B cell (primary cell): ENCODE results near the gene NR6A1. TPM values are rescaled to one million over a fixed set of nuclear protein-coding genes. Genes with fewer than 3 reads are reported as not detected.

Source experiments
- ATAC-seq: fragments of 200-7000 bp; cut with Tn5 transposase; one replicate; pipeline ENCODE4 v1.10.0; 2021; ENCODE audit warnings: low read depth, mild to moderate bottlenecking, moderate number of reproducible peaks, moderate library complexity
- CTCF ChIA-PET: fragments of 350-600 bp; sonication (Branson Sonifier 250); formaldehyde crosslinking; loops from one replicate; lab custom pipeline; 2021; ENCODE audit warnings: antibody characterized with exemption, inconsistent platforms; lab: Charles Lee
- POLR2A ChIA-PET: fragments of 350-600 bp; sonication (Branson Sonifier 250); formaldehyde crosslinking; loops from one replicate; lab custom pipeline; 2021; ENCODE audit warnings: antibody characterized with exemption; lab: Charles Lee
- DNase-seq: peaks from one replicate; pipeline ENCODE4 v3.0.0; 2013
- H2AFZ ChIP-seq: 2 replicates; pipeline ENCODE4 v1.6.1; 2012; ENCODE audit warnings: mild to moderate bottlenecking, low read depth, low read length; ENCODE audit not compliant: insufficient read depth, poor library complexity, severe bottlenecking
- H3K27ac ChIP-seq, 2 donors: 1 replicate in 1 of 2; 2 replicates in 1 of 2; pipeline ENCODE4 v1.5.1; 2012 to 2013; ENCODE audit warnings: low read length in 2 of 2, mild to moderate bottlenecking in 2 of 2, moderate library complexity in 1 of 2
- H3K27me3 ChIP-seq, 4 experiments: fragments of 200-600 bp in 1 of 4; sonication (generic) in 1 of 4; replicated peaks in 1 of 4; 1 replicate in 2 of 4; 2 replicates in 2 of 4; pipeline versions ENCODE4 v1.6.1 to v1.7.0; 2013 to 2016; ENCODE audit warnings: low read length in 3 of 4, mild to moderate bottlenecking in 2 of 4, mixed read lengths in 1 of 4, moderate library complexity in 1 of 4; ENCODE audit not compliant: insufficient read depth in 4 of 4, control insufficient read depth in 3 of 4; ENCODE audit errors: control extremely low read depth in 1 of 4
- H3K36me3 ChIP-seq, 2 experiments: replicated peaks in 1 of 2; 1 replicate in 1 of 2; 2 replicates in 1 of 2; pipeline versions ENCODE4 v1.6.1 to v1.7.1; 2013; ENCODE audit warnings: low read length in 1 of 2; ENCODE audit not compliant: insufficient read depth in 2 of 2, control insufficient read depth in 1 of 2; ENCODE audit errors: control extremely low read depth in 1 of 2, extremely low read depth in 1 of 2
- H3K4me1 ChIP-seq, 2 donors: fragments of 200-600 bp in 1 of 2; sonication (generic) in 1 of 2; 1 replicate in 1 of 2; 2 replicates in 1 of 2; pipeline versions ENCODE4 v1.5.1 to v1.6.1; 2013 to 2017; ENCODE audit warnings: low read length in 2 of 2; ENCODE audit not compliant: control insufficient read depth in 2 of 2, insufficient read depth in 2 of 2
- H3K4me2 ChIP-seq: replicated peaks from 2 replicates; pipeline ENCODE3; 2012; ENCODE audit warnings: mild to moderate bottlenecking, low read depth, low read length; ENCODE audit not compliant: poor library complexity, severe bottlenecking
- H3K4me3 ChIP-seq, 5 experiments: fragments of 200-600 bp in 1 of 5; sonication (generic) in 1 of 5; 1 replicate in 3 of 5; 2 replicates in 2 of 5; pipeline versions ENCODE4 v1.5.1 to v1.7.0; 2011 to 2016; ENCODE audit warnings: low read length in 4 of 5, mild to moderate bottlenecking in 4 of 5, low read depth in 2 of 5, control low read depth in 1 of 5, moderate library complexity in 1 of 5; ENCODE audit not compliant: insufficient read depth in 1 of 5; ENCODE audit errors: control extremely low read depth in 1 of 5, extremely low read depth in 1 of 5
- H3K79me2 ChIP-seq: fragments of 200-600 bp; sonication (generic); one replicate; pipeline ENCODE4 v1.6.0; 2016; ENCODE audit warnings: low read length; ENCODE audit not compliant: control insufficient read depth, insufficient read depth
- H3K9ac ChIP-seq: fragments of 200-600 bp; sonication (generic); 2 replicates; pipeline ENCODE4 v1.6.1; 2017; ENCODE audit warnings: mild to moderate bottlenecking, low read length, moderate library complexity
- H3K9me3 ChIP-seq, 3 donors: one replicate each; pipeline versions ENCODE4 v1.6.1 to v1.7.1; 2013; ENCODE audit warnings: low read length in 2 of 3; ENCODE audit not compliant: control insufficient read depth in 2 of 3, insufficient read depth in 1 of 3; ENCODE audit errors: control extremely low read depth in 1 of 3
- H4K20me1 ChIP-seq: 2 replicates; pipeline ENCODE4 v1.6.0; 2012; ENCODE audit warnings: mild to moderate bottlenecking, low read length; ENCODE audit not compliant: insufficient read depth, control insufficient read depth, poor library complexity, severe bottlenecking
- H3K27ac Mint-ChIP-seq: one replicate; pipeline ENCODE4 v1.8.0; 2021; ENCODE audit warnings: mixed read lengths
- H3K27me3 Mint-ChIP-seq: one replicate; pipeline ENCODE4 v1.8.0; 2021; ENCODE audit warnings: mixed read lengths
- H3K4me1 Mint-ChIP-seq: one replicate; pipeline ENCODE4 v1.8.0; 2021; ENCODE audit warnings: mixed read lengths
- H3K4me3 Mint-ChIP-seq: one replicate; pipeline ENCODE4 v1.8.0; 2021; ENCODE audit warnings: mixed read lengths
- H3K9me3 Mint-ChIP-seq: one replicate; pipeline ENCODE4 v1.8.0; 2022; ENCODE audit warnings: mixed read lengths; ENCODE audit not compliant: insufficient read depth
- CTCF ChIP-seq: fragments of 200-600 bp; IDR thresholded peaks from one replicate; pipeline ENCODE4 v1.8.0; 2022; ENCODE audit warnings: antibody characterized with exemption, mild to moderate bottlenecking
- EZH2 ChIP-seq: IDR thresholded peaks from 2 replicates; pipeline ENCODE4 v1.6.1; 2012; ENCODE audit warnings: borderline replicate concordance, low read depth, mild to moderate bottlenecking, moderate library complexity, low read length; ENCODE audit not compliant: insufficient read depth, poor library complexity, severe bottlenecking
- WGBS: methylation state at CpG from one replicate; pipeline ENCODE4 v1.1.5; 2013; ENCODE audit warnings: missing lambda C conversion rate; ENCODE audit not compliant: insufficient coverage; 5-methylcytosine and 5-hydroxymethylcytosine counted together
- intact Hi-C: fragments of 100-400 bp; cut with micrococcal nuclease; formaldehyde crosslinking; loops from one replicate; pipeline ENCODE4 v1.10.0; 2022
- polyA plus RNA-seq: library from polyadenylated mRNA; depleted of rRNA; stranded (reverse); fragments of >200 nt; gene quantifications from 2 replicates; pipeline ENCODE4 v1.2.3, GENCODE V29; 2012
- total RNA-seq, 2 donors: library from RNA; stranded (reverse); fragments of 120-200 nt in 1 of 2; gene quantifications; 1 replicate in 1 of 2; 2 replicates in 1 of 2; pipeline versions ENCODE4 v1.2.3 to v1.2.4, GENCODE V29; 2013 to 2022

Gene NR6A1
- total and polyA plus RNA-seq, 2 donors (not counting 1 experiment from before 2014, with no cell fraction given): 0.09 to 0.67 TPM

- Histone ChIP-seq H2AFZ (no peak overlapping the region), H3K4me3 (no peak overlapping the region), H3K9me3 (no peaks in the 10 kb centered on the region), H3K9ac (no peak overlapping the region), H4K20me1 (no peaks in the 10 kb centered on the region), H3K4me2 (no peak overlapping the region), H3K4me1 (no peaks in the 10 kb centered on the region), H3K36me3 (no peaks in the 10 kb centered on the region), H3K27ac (no peak overlapping the region), H3K27me3 (no peaks in the 10 kb centered on the region), H3K79me2 (no peaks in the 10 kb centered on the region)
- Mint-ChIP-seq H3K4me1 (peaks cover 1% of the 10 kb centered on the region), H3K27ac (no peak overlapping the region), H3K4me3 (no peak overlapping the region), H3K9me3 (no peaks in the 10 kb centered on the region), H3K27me3 (no peaks in the 10 kb centered on the region)
- WGBS: 0% methylated on average over 1 of the region's 2 CpGs
- ATAC-seq (no peak), DNase-seq (no peak)
- ChIA-PET CTCF (no interaction called here), POLR2A (no interaction called here)
- intact Hi-C loops: no loop called here
- TF ChIP-seq CTCF (no peak), EZH2 (no peak)
Measured at GRCh38 chr9:124784509-124784908, 13.4 kb upstream of the NR6A1 start.

GRCh38 chr9:124783830-124784229 is 12.7 kb upstream of the NR6A1 start:
- H3K4me2 ChIP-seq: no peak overlapping the region
- WGBS: no CpG with 5 or more reads among the region's 2 CpGs
- Mint-ChIP-seq H3K4me3 (no peak overlapping the region), H3K27ac (no peak overlapping the region), H3K27me3 (no peaks in the 10 kb centered on the region), H3K4me1 (peaks cover 2% of the 10 kb centered on the region), H3K9me3 (no peaks in the 10 kb centered on the region)
- no peak for DNase-seq
- no peaks in the 10 kb centered on the region for H3K27me3 ChIP-seq
- H3K9ac ChIP-seq: no peak overlapping the region
- no peaks in the 10 kb centered on the region for H3K36me3 ChIP-seq
- ChIA-PET POLR2A (no interaction called here), CTCF (no interaction called here)
- no peaks in the 10 kb centered on the region for H4K20me1 ChIP-seq
- no peak overlapping the region for H3K27ac ChIP-seq
- TF ChIP-seq EZH2 (no peak), CTCF (no peak)
- H3K9me3 ChIP-seq: no peaks in the 10 kb centered on the region
- no peak overlapping the region for H3K4me3 ChIP-seq
- no peaks in the 10 kb centered on the region for H3K79me2 ChIP-seq
- H2AFZ ChIP-seq: no peak overlapping the region
- H3K4me1 ChIP-seq: no peaks in the 10 kb centered on the region
- intact Hi-C loops: no loop called here
- ATAC-seq: no peak
